Endothelial cell of umbilical vein (primary cell): ENCODE measurements around the gene SCN10A.

ENCODE experiments used
- CTCF ChIP-seq, 2 donors: IDR thresholded peaks; 1 replicate in 1 of 2; 2 replicates in 1 of 2; pipeline ENCODE4 v1.5.1; 2011; ENCODE audit warnings: low read length in 2 of 2, mild to moderate bottlenecking in 2 of 2, moderate library complexity in 2 of 2, control low read depth in 1 of 2, inconsistent platforms in 1 of 2, low read depth in 1 of 2; ENCODE audit not compliant: insufficient read depth in 1 of 2; ENCODE audit errors: extremely low read depth in 1 of 2
- EZH2 ChIP-seq: IDR thresholded peaks from 2 replicates; pipeline ENCODE4 v1.6.1; 2012; ENCODE audit warnings: borderline replicate concordance, low read depth, mild to moderate bottlenecking, moderate library complexity, low read length, inconsistent platforms; ENCODE audit not compliant: severe bottlenecking
- JUN ChIP-seq: IDR thresholded peaks from 2 replicates; pipeline ENCODE4 v1.6.1; 2011; ENCODE audit warnings: borderline replicate concordance, low read depth; ENCODE audit not compliant: insufficient read length, insufficient read depth
- MAX ChIP-seq: IDR thresholded peaks from 2 replicates; pipeline ENCODE4 v1.6.1; 2011; ENCODE audit not compliant: insufficient read depth, insufficient read length
- MYC ChIP-seq: IDR thresholded peaks from one replicate; pipeline ENCODE4 v1.6.1; 2011; ENCODE audit warnings: mild to moderate bottlenecking, low read depth, low read length
- POLR2A ChIP-seq: IDR thresholded peaks from 2 replicates; pipeline ENCODE4 v1.6.1; 2012; ENCODE audit warnings: low read depth, mild to moderate bottlenecking, control low read depth, low read length
- POLR2AphosphoS5 ChIP-seq: IDR thresholded peaks from 2 replicates; pipeline ENCODE4 v1.6.1; 2012; ENCODE audit warnings: low read depth, mild to moderate bottlenecking, control low read depth, low read length, moderate library complexity; ENCODE audit not compliant: insufficient read depth

GRCh38 chr3:38731522-38731921, 84.5 kb downstream of the SCN10A start:
- TF ChIP-seq CTCF (IDR thresholded peaks at IDR 0.05; ENCODE audit: extremely low read depth in 1 of 2, insufficient read depth in 1 of 2, low read depth in 1 of 2, low read length in 2 of 2), result no peak
- no peak for TF ChIP-seq POLR2AphosphoS5
- no peak for TF ChIP-seq POLR2A
- TF ChIP-seq JUN, result no peak
- TF ChIP-seq EZH2, result no peak
- no peak for TF ChIP-seq MYC
- no peak for TF ChIP-seq MAX
